Smooth muscle cell (in vitro differentiated cells): ENCODE results near the gene RAET1L. TPM values are rescaled to one million over a fixed set of nuclear protein-coding genes. Genes with fewer than 3 reads are reported as not detected.

Source experiments
- DNase-seq: peaks from one replicate; lab custom pipeline; 2025; ENCODE audit not compliant: unreplicated experiment; lab: John Stamatoyannopoulos, UW
- H2AFZ ChIP-seq: fragments of 200-600 bp; sonication (generic); 2 replicates; pipeline ENCODE4 v1.6.0; 2016; ENCODE audit warnings: antibody characterized with exemption, low read depth, mild to moderate bottlenecking
- H3F3A ChIP-seq: fragments of 200-600 bp; sonication (generic); 2 replicates; pipeline ENCODE4 v1.6.0; 2017; ENCODE audit warnings: antibody characterized with exemption, low read depth
- H3K27ac ChIP-seq: fragments of 200-600 bp; sonication (generic); 2 replicates; pipeline ENCODE4 v1.5.1; 2016; ENCODE audit warnings: low read depth, mild to moderate bottlenecking
- H3K27me3 ChIP-seq: fragments of 200-600 bp; sonication (generic); 2 replicates; pipeline ENCODE4 v1.6.1; 2016; ENCODE audit warnings: low read depth, mild to moderate bottlenecking
- H3K36me3 ChIP-seq: fragments of 200-600 bp; sonication (generic); 2 replicates; pipeline ENCODE4 v1.5.1; 2016; ENCODE audit warnings: low read depth
- H3K4me1 ChIP-seq: fragments of 200-600 bp; sonication (generic); 2 replicates; pipeline ENCODE4 v1.5.1; 2016; ENCODE audit warnings: low read depth
- H3K4me2 ChIP-seq: fragments of 200-600 bp; sonication (generic); 2 replicates; pipeline ENCODE4 v1.6.0; 2016; ENCODE audit warnings: mild to moderate bottlenecking
- H3K4me3 ChIP-seq: fragments of 200-600 bp; sonication (generic); 2 replicates; pipeline ENCODE4 v1.5.1; 2016; ENCODE audit warnings: mild to moderate bottlenecking
- H3K79me2 ChIP-seq: fragments of 200-600 bp; sonication (generic); 2 replicates; pipeline ENCODE4 v1.6.0; 2016; ENCODE audit warnings: low read depth, mild to moderate bottlenecking
- H3K9ac ChIP-seq: fragments of 200-600 bp; sonication (generic); 2 replicates; pipeline ENCODE4 v1.6.0; 2016; ENCODE audit warnings: low read depth
- H3K9me3 ChIP-seq: fragments of 200-600 bp; sonication (generic); replicated peaks from 2 replicates; pipeline ENCODE4 v1.5.1; 2016; ENCODE audit warnings: low read depth
- H4K20me1 ChIP-seq: fragments of 200-600 bp; sonication (generic); 2 replicates; pipeline ENCODE4 v1.6.0; 2016; ENCODE audit warnings: low read depth
- WGBS: methylation state at CpG from one replicate; pipeline ENCODE4 v1.1.7; 2016; ENCODE audit warnings: low lambda C conversion rate; 5-methylcytosine and 5-hydroxymethylcytosine counted together
- polyA plus RNA-seq: library from polyadenylated mRNA; unstranded; fragments of >200 nt; fragmentation: Nextera tagmentation; extraction: Ambion mirVana; gene quantifications from 2 replicates; pipeline ENCODE4 v1.2.1, GENCODE V29; 2016
- total RNA-seq: library from RNA; depleted of rRNA; stranded (reverse); fragments of >200 nt; gene quantifications from 2 replicates; pipeline ENCODE4 v1.2.3, GENCODE V29; 2014
- TF ChIP-seq, protein P1 (sequence below): fragments of 200-600 bp; sonication (generic); IDR thresholded peaks from 2 replicates; pipeline ENCODE4 v1.5.1; 2017; ENCODE audit warnings: borderline replicate concordance, mild to moderate bottlenecking, antibody characterized with exemption; ENCODE audit not compliant: insufficient read depth, poor library complexity, severe bottlenecking

RAET1L gene
- total and polyA plus RNA-seq, 2 experiments from 2014 or later = 0.23 to 3.6 TPM

DNA sequence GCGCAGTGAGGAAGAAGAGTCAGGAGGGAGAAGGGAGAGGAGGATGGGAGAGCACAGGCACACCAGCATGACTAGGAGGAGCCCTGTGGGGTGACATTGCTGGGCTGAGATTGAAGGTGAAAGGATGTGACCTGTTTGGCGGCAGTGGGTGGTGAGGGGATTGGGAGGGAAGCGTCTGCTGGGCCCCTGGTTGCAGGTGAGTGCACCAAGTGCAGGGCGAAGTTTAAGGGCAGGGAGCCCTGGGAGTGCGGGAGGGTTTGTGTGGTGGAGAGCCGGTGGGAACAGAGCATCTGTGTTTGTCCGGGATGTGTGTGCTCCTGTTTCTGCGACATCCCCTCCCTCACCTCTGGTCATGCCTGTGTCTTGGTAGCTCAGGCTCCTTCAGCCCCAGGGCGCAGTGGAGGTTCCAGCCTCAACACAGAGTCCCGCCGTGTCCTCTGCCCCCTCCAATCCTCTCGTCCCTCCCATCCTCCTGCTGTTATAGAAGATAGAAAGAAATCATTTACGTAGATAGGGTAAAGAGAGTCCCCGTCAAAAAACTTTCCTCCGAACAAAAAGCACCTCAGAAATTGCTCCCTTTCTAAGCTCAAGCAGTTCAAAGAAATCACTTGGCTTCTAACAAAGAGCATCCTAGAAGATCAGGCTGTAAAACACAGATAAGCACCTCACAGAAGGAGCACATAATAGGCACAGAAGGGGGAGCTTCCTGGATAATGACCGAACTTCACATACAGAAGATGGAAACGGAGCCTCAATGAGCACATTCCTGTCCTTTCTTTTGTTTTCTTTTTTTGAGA, 36.6 kb downstream of the RAET1L start:
- no peak overlapping the region for H2AFZ ChIP-seq
- H3K4me3 ChIP-seq = no peak overlapping the region
- WGBS = 13% methylated on average over 16 of the region's 17 CpGs

DNA sequence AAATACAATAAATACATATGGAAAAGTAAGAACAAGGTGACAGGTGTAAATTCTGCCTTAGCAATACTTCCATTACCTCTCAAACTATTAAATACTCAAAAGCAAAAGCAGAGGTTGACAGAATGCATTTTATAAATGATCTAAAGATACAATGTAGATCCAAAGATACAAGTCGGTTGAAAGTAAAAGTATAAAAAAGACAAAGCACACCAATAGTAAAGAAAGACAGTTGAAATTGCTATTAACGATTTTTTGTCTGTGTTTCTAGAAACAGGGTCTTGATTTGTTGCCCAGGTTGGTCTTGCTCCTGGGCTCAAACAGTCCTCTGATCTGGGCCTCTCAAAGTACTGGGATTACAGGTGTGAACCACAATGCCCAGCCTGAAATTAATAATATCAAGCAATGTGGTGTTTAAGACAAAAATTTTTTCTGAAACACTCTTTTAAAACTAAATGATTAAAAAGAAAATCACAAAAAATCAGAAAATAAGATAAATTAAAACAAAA, 37.7 kb downstream of the RAET1L start:
- H3K36me3 ChIP-seq = no peaks in the 10 kb centered on the region
- peaks cover 93% of the 10 kb centered on the region for H3K27me3 ChIP-seq
- H3K4me3 ChIP-seq = no peak overlapping the region
- no peaks in the 10 kb centered on the region for H3K9me3 ChIP-seq
- H3K4me1 ChIP-seq = peaks cover 11% of the 10 kb centered on the region
- H4K20me1 ChIP-seq = no peaks in the 10 kb centered on the region
- no peak for DNase-seq
- no peak overlapping the region for H3K9ac ChIP-seq
- H3F3A ChIP-seq = no peaks in the 10 kb centered on the region
- H2AFZ ChIP-seq = no peak overlapping the region
- 60% methylated on average over 2 of the region's 2 CpGs for WGBS
- no peaks in the 10 kb centered on the region for H3K79me2 ChIP-seq
- TF ChIP-seq, protein P1, sequence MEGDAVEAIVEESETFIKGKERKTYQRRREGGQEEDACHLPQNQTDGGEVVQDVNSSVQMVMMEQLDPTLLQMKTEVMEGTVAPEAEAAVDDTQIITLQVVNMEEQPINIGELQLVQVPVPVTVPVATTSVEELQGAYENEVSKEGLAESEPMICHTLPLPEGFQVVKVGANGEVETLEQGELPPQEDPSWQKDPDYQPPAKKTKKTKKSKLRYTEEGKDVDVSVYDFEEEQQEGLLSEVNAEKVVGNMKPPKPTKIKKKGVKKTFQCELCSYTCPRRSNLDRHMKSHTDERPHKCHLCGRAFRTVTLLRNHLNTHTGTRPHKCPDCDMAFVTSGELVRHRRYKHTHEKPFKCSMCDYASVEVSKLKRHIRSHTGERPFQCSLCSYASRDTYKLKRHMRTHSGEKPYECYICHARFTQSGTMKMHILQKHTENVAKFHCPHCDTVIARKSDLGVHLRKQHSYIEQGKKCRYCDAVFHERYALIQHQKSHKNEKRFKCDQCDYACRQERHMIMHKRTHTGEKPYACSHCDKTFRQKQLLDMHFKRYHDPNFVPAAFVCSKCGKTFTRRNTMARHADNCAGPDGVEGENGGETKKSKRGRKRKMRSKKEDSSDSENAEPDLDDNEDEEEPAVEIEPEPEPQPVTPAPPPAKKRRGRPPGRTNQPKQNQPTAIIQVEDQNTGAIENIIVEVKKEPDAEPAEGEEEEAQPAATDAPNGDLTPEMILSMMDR = no peak
- H3K27ac ChIP-seq = no peak overlapping the region
- H3K4me2 ChIP-seq = no peak overlapping the region

More for the DNA sequence above, 36.6 kb downstream of the RAET1L start:
- H3K36me3 ChIP-seq = no peaks in the 10 kb centered on the region
- H3K79me2 ChIP-seq = no peaks in the 10 kb centered on the region
- H3K4me1 ChIP-seq = peaks cover 11% of the 10 kb centered on the region
- no peak overlapping the region for H3K9ac ChIP-seq
- no peaks in the 10 kb centered on the region for H3F3A ChIP-seq
- no peaks in the 10 kb centered on the region for H4K20me1 ChIP-seq
- H3K27ac ChIP-seq = no peak overlapping the region
- H3K4me2 ChIP-seq = no peak overlapping the region
- H3K27me3 ChIP-seq = peaks cover 95% of the 10 kb centered on the region
- TF ChIP-seq, protein P1 = no peak
- DNase-seq = no peak
- H3K9me3 ChIP-seq = no peaks in the 10 kb centered on the region

GRCh38 chr6:149985481-149985937, 39.8 kb downstream of the RAET1L start:
- H3K27me3 ChIP-seq = peaks cover 89% of the 10 kb centered on the region

More at GRCh38 chr6:149985481-149985937, 39.8 kb downstream of the RAET1L start:
- no peak for DNase-seq
- Histone ChIP-seq H3K4me3 (no peak overlapping the region), H3F3A (no peaks in the 10 kb centered on the region), H3K9ac (no peak overlapping the region), H3K4me2 (no peak overlapping the region), H2AFZ (no peak overlapping the region), H3K9me3 (no peaks in the 10 kb centered on the region), H3K36me3 (no peaks in the 10 kb centered on the region), H3K27ac (no peak overlapping the region), H3K4me1 (peaks cover 9% of the 10 kb centered on the region), H3K79me2 (no peaks in the 10 kb centered on the region), H4K20me1 (no peaks in the 10 kb centered on the region)
- TF ChIP-seq, protein P1 = no peak
- WGBS = 19% methylated on average over 5 of the region's 5 CpGs
